Gastroesophageal sphincter (tissue), 4 donors: ENCODE data around the gene ARPC1B. TPM values are rescaled to one million over a fixed set of nuclear protein-coding genes. Genes with fewer than 3 reads are reported as not detected.
A peak's percentile ranks its signal among the peaks of the same experiment; 100 is the strongest.

ENCODE experiments used
- ATAC-seq: fragments of 150-250 bp; one replicate; pipeline ENCODE4 v1.9.1; 2016; ENCODE audit warnings: mild to moderate bottlenecking, moderate library complexity
- H3K27ac ChIP-seq, 4 donors: fragments of 200-600 bp; sonication (generic) in 3 of 4; 1 replicate in 3 of 4; 2 replicates in 1 of 4; pipeline ENCODE4 v1.5.1; 2016 to 2019
- H3K27me3 ChIP-seq: fragments of 200-600 bp; sonication (generic); one replicate; pipeline ENCODE4 v1.5.1; 2019
- H3K36me3 ChIP-seq, 2 donors: fragments of 200-600 bp; sonication (generic); one replicate each; pipeline ENCODE4 v1.5.1; 2019; ENCODE audit warnings: control low read depth in 1 of 2
- H3K4me1 ChIP-seq, 3 donors: fragments of 200-600 bp; sonication (generic); 1 replicate in 2 of 3; 2 replicates in 1 of 3; pipeline ENCODE4 v1.5.1; 2016 to 2019; ENCODE audit warnings: control low read depth in 2 of 3
- H3K4me3 ChIP-seq, 2 donors: fragments of 200-600 bp; sonication (generic); one replicate each; pipeline ENCODE4 v1.5.1; 2019; ENCODE audit warnings: mild to moderate bottlenecking in 1 of 2, moderate library complexity in 1 of 2
- H3K9me3 ChIP-seq, 3 donors: fragments of 200-600 bp; sonication (generic); one replicate each; pipeline ENCODE4 v1.5.1; 2017 to 2019; ENCODE audit warnings: control low read depth in 2 of 3
- CTCF ChIP-seq, 4 experiments: fragments of 200-600 bp in 2 of 4; fragments of 450-650 bp in 2 of 4; sonication (generic) in 1 of 4; IDR thresholded peaks; one replicate each; pipeline ENCODE4 v1.5.1; 2017 to 2019; ENCODE audit warnings: antibody characterized with exemption in 4 of 4, mild to moderate bottlenecking in 2 of 4, moderate library complexity in 2 of 4
- EP300 ChIP-seq: sonication (generic); formaldehyde crosslinking; IDR thresholded peaks from one replicate; pipeline ENCODE4 v1.6.1; 2017; ENCODE audit warnings: antibody characterized with exemption, mild to moderate bottlenecking
- POLR2A ChIP-seq, 2 donors: fragments of 450-650 bp; IDR thresholded peaks; one replicate each; pipeline ENCODE4 v1.6.1; 2017; ENCODE audit warnings: antibody characterized with exemption in 2 of 2, mild to moderate bottlenecking in 2 of 2, moderate library complexity in 1 of 2
- POLR2AphosphoS5 ChIP-seq: sonication (generic); formaldehyde crosslinking; IDR thresholded peaks from one replicate; pipeline ENCODE4 v1.6.1; 2017; ENCODE audit warnings: antibody characterized with exemption
- WGBS, 2 donors: methylation state at CpG; one replicate each; pipeline ENCODE4 v1.1.5; 2018; ENCODE audit warnings: low coverage in 1 of 2; 5-methylcytosine and 5-hydroxymethylcytosine counted together
- total RNA-seq, 4 donors: library from RNA; depleted of rRNA; stranded (reverse); fragments of >200 nt; gene quantifications; one replicate each; pipeline ENCODE4 v1.1.0, GENCODE V29; 2016

Gene ARPC1B
- total RNA-seq, 4 donors from 2014 or later: 69.9 to 158 (median 138) TPM

GRCh38 chr7:99408379-99409191 lies 34.1 kb downstream of the ARPC1B start, which contains the start of the genes BUD31 and PDAP1:
Gene BUD31, plus strand, starts transcription at chr7:99408969. Its CDS starts 2,124 bp downstream, at chr7:99411093.
Gene PDAP1, minus strand, starts transcription at chr7:99408597. Its CDS starts 49 bp downstream, at chr7:99408548.
- Histone ChIP-seq H3K27me3 (no peaks in the 10 kb centered on the region), H3K4me1 (peaks cover 3 to 60% (median 21%) of the 10 kb centered on the region in 3 donors), H3K4me3 (peak within 1 kb of the TSS; percentile 65 to 83), H3K27ac (peak within 1 kb of the TSS; percentile 82 to 97 (median 96)), H3K9me3 (no peaks in the 10 kb centered on the region), H3K36me3 (peaks cover 0 to 51% of the 10 kb centered on the region in 2 donors)
- TF ChIP-seq POLR2AphosphoS5 (peak; percentile 88), EP300 (no peak), POLR2A (IDR thresholded peaks at IDR 0.05) (peak; percentile 49 to 54), CTCF (IDR thresholded peaks at IDR 0.05) (peak in 3 of 4 experiments; percentile 12 to 55 (median 53))
- ATAC-seq: peak; percentile 95
- WGBS, 2 donors: 0 to 1% methylated on average over 7 to 13 of the region's 72 CpGs

GRCh38 chr7:99409192-99409572 lies 34.7 kb downstream of the ARPC1B start:
- WGBS, 2 donors: 0% methylated on average over 11 to 18 of the region's 18 CpGs
- Histone ChIP-seq H3K36me3 (peaks cover 0 to 51% of the 10 kb centered on the region in 2 donors), H3K4me1 (peaks cover 3 to 54% (median 21%) of the 10 kb centered on the region in 3 donors), H3K27me3 (no peaks in the 10 kb centered on the region), H3K4me3 (peak overlapping the region; percentile 65 to 83), H3K9me3 (no peaks in the 10 kb centered on the region), H3K27ac (peak overlapping the region; percentile 82 to 97 (median 96))
- TF ChIP-seq CTCF (IDR thresholded peaks at IDR 0.05) (peak in 1 of 4 experiments; percentile 2), POLR2A (IDR thresholded peaks at IDR 0.05) (no peak), EP300 (no peak), POLR2AphosphoS5 (no peak)
- no peak for ATAC-seq

GRCh38 chr7:99409806-99410205 lies 35.3 kb downstream of the ARPC1B start:
- H3K4me1 ChIP-seq: peaks cover 3 to 48% (median 21%) of the 10 kb centered on the region in 3 donors
- no peaks in the 10 kb centered on the region for H3K9me3 ChIP-seq
- H3K4me3 ChIP-seq: peak overlapping the region; percentile 65 to 83
- peaks cover 0 to 51% of the 10 kb centered on the region in 2 donors for H3K36me3 ChIP-seq
- no peaks in the 10 kb centered on the region for H3K27me3 ChIP-seq
- ATAC-seq: no peak
- TF ChIP-seq CTCF (IDR thresholded peaks at IDR 0.05): no peak
- 22 to 41% methylated on average over 2 to 3 of the region's 3 CpGs for WGBS, 2 donors
- H3K27ac ChIP-seq: peak overlapping the region; percentile 82 to 97 (median 96)

- Histone ChIP-seq H3K4me3 (no peak overlapping the region), H3K36me3 (peaks cover 0 to 56% of the 10 kb centered on the region in 2 donors), H3K4me1 (peaks cover 3 to 48% (median 21%) of the 10 kb centered on the region in 3 donors), H3K9me3 (no peaks in the 10 kb centered on the region), H3K27me3 (no peaks in the 10 kb centered on the region), H3K27ac (no peak overlapping the region)
- 90 to 100% methylated on average over 2 of the region's 2 CpGs for WGBS, 2 donors
- no peak for TF ChIP-seq CTCF (IDR thresholded peaks at IDR 0.05)
- no peak for TF ChIP-seq POLR2A (IDR thresholded peaks at IDR 0.05)
- TF ChIP-seq EP300: no peak
- TF ChIP-seq POLR2AphosphoS5: no peak
- no peak for ATAC-seq
Measured at GRCh38 chr7:99410635-99411034, 36.1 kb downstream of the ARPC1B start.
